Retinal pigment epithelial cell (primary cell): Measurements from ENCODE around the gene POLR1A.

Experiments
- DNase-seq: peaks from one replicate; pipeline ENCODE4 v3.0.0-alpha.2; 2010; ENCODE audit warnings: low read depth
- H3K4me3 ChIP-seq: 2 replicates; pipeline ENCODE4 v1.5.1; 2011; ENCODE audit warnings: mild to moderate bottlenecking, low read length, control low read depth, moderate library complexity
- TF ChIP-seq, protein P1 (sequence below): conservative IDR thresholded peaks from 2 replicates; pipeline ENCODE4 v1.5.1; 2011; ENCODE audit warnings: low read depth, low read length, control low read depth, inconsistent platforms

Gene POLR1A

DNA sequence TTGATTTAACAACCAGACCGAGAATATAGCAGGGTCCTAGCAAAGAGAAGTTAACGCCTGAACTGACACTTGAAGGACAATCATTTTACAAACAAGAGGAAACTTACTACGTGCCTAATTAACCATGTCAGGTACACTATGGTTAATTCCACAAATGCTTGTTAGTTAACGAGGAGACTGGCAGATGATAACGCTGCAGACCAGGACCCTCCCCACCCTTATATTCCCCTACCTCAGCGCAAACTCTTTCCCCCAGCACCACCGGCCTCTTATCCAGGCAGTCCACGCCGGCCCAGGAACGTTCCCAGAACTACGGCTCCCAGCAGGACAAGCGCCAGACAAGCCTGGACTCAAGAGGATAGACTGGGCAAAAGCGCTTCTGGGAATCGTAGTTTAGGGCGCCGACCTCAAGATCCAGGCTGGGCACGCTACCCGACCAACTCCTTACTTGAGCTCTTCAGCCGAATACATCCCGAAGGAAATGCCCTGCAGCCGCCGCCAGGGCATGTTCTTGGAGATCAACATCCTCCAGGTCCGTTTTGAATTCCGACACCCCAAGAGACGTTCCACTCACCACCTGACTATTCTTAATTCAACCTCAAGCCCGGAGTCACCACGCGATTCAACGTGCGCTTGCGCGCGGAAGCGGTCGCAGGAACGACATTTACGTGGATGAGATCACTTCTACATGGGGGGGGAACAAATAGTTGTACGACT is at the start of gene POLR1A:
TSS of gene POLR1A (minus strand) at position 635 of the 717 bp plus-strand sequence. CDS start at position 525, 110 bp downstream.
- TF ChIP-seq, protein P1, sequence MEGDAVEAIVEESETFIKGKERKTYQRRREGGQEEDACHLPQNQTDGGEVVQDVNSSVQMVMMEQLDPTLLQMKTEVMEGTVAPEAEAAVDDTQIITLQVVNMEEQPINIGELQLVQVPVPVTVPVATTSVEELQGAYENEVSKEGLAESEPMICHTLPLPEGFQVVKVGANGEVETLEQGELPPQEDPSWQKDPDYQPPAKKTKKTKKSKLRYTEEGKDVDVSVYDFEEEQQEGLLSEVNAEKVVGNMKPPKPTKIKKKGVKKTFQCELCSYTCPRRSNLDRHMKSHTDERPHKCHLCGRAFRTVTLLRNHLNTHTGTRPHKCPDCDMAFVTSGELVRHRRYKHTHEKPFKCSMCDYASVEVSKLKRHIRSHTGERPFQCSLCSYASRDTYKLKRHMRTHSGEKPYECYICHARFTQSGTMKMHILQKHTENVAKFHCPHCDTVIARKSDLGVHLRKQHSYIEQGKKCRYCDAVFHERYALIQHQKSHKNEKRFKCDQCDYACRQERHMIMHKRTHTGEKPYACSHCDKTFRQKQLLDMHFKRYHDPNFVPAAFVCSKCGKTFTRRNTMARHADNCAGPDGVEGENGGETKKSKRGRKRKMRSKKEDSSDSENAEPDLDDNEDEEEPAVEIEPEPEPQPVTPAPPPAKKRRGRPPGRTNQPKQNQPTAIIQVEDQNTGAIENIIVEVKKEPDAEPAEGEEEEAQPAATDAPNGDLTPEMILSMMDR: peak; percentile 31
- H3K4me3 ChIP-seq: peak within 1 kb of the TSS; percentile 86

GRCh38 chr2:86150502-86150901 is 44.8 kb upstream of the POLR1A start:
- no peak for DNase-seq
- H3K4me3 ChIP-seq: no peak overlapping the region
- TF ChIP-seq, protein P1: no peak

More for the DNA sequence above, at the start of gene POLR1A:
- peak; percentile 84 for DNase-seq

DNA sequence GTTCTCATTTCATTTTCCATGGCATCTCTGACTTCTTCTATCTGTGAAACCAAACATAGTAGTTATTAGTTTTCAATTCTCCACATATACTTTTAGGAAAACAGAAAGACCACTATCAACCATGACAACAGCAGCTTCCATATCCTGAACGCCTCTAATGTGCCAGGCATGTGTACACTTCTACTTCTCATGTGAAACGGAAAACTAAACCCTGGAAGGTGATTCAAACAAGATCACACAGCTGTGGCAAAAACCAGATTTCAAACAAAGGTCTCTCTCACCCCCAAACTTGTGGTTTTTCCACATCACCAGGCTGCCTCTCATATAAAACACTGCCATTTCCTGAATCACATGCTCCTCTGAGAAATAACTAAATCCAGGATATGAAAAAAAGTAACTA is 42.1 kb upstream of the POLR1A start:
- no peak overlapping the region for H3K4me3 ChIP-seq
- TF ChIP-seq, protein P1: no peak
- no peak for DNase-seq

DNA sequence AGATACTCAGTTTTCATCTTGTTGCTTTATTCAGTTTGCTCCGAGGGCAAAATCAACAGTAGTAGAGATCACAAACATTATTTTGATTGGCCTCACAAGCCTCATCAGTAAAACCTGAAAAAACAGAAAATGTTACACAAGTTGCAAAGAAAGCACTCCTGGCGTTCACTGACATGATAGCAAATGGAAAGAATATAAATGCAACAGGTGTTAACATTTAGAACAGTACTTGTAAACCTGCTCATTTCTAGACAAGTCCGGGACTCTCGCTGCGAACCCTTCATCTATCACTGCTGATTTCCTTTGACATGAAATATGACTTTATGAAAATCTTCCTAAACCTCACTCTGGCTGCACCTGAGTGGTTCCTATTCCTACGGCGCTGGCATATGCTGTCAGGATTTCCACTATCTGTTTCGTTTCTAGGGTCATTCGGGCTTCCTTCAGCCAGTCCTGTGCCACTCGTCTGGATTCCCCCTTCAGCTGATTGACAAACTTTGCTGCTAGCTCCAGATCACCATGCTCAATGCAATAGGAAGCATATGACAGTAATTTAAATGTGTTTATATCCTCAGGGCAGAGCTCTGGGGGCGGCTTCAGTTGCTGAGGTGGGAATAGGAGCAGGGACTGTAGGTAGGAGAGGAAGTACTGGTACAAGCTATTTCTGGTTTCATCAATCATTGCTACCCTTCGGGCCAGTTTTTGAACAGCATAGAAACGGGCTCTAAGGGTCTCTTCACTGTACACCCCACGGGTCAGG is 38.4 kb upstream of the POLR1A start:
- TF ChIP-seq, protein P1: no peak
- no peak overlapping the region for H3K4me3 ChIP-seq
- DNase-seq: no peak

- TF ChIP-seq, protein P1: no peak
- no peak overlapping the region for H3K4me3 ChIP-seq
- no peak for DNase-seq
Measured at GRCh38 chr2:86143307-86143706, 37.6 kb upstream of the POLR1A start.

DNA sequence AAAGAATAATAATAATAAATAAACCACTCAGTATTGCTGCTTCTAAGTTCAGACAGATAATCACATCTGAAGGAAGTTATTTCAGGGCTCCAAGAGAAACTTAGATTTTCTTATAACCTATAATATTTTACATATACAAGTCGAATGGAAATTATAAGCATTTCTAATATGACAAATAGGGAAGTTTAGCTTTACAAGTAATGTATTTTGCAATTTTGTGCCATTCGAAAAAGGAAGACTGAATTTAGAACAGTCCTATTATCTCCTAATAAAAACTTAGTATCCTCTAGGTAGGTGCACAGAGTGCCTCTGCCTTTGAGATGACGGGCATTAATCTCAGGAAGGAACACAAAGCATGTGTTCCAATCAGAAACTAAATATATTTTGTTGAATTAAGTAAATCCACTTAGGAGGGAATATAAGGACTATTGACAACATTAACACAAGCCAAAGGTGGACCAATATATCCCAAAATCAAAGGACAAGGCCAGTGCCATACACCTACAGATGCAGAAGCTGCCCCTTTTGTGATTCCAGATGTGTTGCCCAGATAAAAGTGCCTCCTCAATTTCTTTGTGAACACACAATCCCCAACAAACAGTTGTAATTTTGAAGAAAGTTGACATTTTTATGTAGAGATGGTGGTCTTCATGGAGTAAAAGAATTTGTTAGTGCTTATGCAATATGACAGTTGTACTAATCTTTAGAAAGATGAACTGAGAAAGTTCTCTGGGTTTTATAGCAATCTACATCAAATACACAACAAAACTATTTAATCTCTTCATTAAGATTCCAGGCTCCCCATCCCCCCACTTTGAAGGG is 37.0 kb upstream of the POLR1A start:
- H3K4me3 ChIP-seq: no peak overlapping the region

More for the DNA sequence above, 37.0 kb upstream of the POLR1A start:
- no peak for DNase-seq
- TF ChIP-seq, protein P1: no peak
